Measurements from ENCODE around the gene SLIT3. TPM values are rescaled to one million over a fixed set of nuclear protein-coding genes. Genes with fewer than 3 reads are reported as not detected.

The SLIT3 gene
- total and polyA plus RNA-seq, 2 donors (not counting 3 experiments of a cell fraction or from before 2014, with no cell fraction given), result 0.90 to 1.0 TPM

DNA sequence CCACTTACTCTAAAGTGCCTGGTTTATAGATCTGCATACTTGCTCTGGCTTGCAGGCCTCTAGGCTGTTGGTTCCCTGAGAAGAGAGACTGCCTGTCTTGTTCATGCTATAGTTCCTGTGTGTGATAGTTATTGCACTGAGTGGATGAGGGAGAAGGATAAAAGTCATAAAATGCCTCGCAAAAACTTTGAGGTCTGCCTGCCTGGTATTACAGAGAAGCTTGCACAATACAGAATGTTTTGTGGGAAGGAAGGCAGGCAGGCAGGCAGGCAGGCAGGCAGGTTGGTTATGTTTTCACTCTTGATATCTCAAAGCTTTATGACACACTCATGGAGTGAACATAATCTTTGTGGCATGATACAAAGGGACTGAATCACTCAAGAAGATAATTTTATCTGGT is 287.1 kb downstream of the SLIT3 start:
- no TSS peak for BruUV-seq (replicated peaks)
- Histone ChIP-seq H3K79me2 (ENCODE audit: control insufficient read depth, insufficient read depth, low read length) (no peaks in the 10 kb centered on the region), H3K4me3 (replicated peaks in 1 of 3; ENCODE audit: insufficient read depth in 1 of 3, low read depth in 1 of 3, low read length in 3 of 3) (no peak overlapping the region), H3K9me3 (replicated peaks; ENCODE audit: control insufficient read depth, insufficient read depth, low read length) (no peaks in the 10 kb centered on the region), H3K36me3 (ENCODE audit: control insufficient read depth in 2 of 2, extremely low read depth in 1 of 2, insufficient read depth in 2 of 2, low read length in 2 of 2) (no peaks in the 10 kb centered on the region), H3K4me2 (ENCODE audit: insufficient read depth, low read length) (no peak overlapping the region), H3K9ac (replicated peaks; ENCODE audit: extremely low read depth, insufficient read depth, low read length) (no peak overlapping the region), H3K27ac (ENCODE audit: insufficient read depth, low read depth, low read length) (no peak overlapping the region), H2AFZ (ENCODE audit: low read depth, low read length) (no peak overlapping the region), H3K9me1 (replicated peaks; ENCODE audit: control insufficient read depth, extremely low read depth, insufficient read depth, low read length) (no peaks in the 10 kb centered on the region), H3K27me3 (ENCODE audit: control insufficient read depth in 2 of 2, insufficient read depth in 2 of 2, low read length in 2 of 2) (no peaks in the 10 kb centered on the region), H3K4me1 (ENCODE audit: control insufficient read depth, extremely low read depth, insufficient read depth, low read length) (no peaks in the 10 kb centered on the region), H4K20me1 (replicated peaks; ENCODE audit: control insufficient read depth, extremely low read depth, insufficient read depth, low read length) (no peaks in the 10 kb centered on the region)
- CTCF ChIA-PET, result no interaction called here
- TF ChIP-seq JUN (IDR thresholded peaks at IDR 0.05; ENCODE audit: borderline replicate concordance, insufficient read depth, insufficient read length, low read depth) (no peak), MYC (IDR thresholded peaks at IDR 0.05; ENCODE audit: low read depth, low read length) (no peak), MAX (IDR thresholded peaks at IDR 0.05; ENCODE audit: insufficient read depth, insufficient read length) (no peak), POLR2AphosphoS5 (IDR thresholded peaks at IDR 0.05; ENCODE audit: insufficient read depth, low read depth, low read length) (no peak), FOS (IDR thresholded peaks at IDR 0.05; ENCODE audit: borderline replicate concordance, insufficient read depth, low read length) (no peak), GATA2 (IDR thresholded peaks at IDR 0.05; ENCODE audit: insufficient read depth, insufficient read length, low read depth, low read length) (no peak), POLR2A (IDR thresholded peaks at IDR 0.05; ENCODE audit: low read depth, low read length) (no peak), EZH2 (IDR thresholded peaks at IDR 0.05; ENCODE audit: borderline replicate concordance, low read depth, low read length, severe bottlenecking) (no peak)
- TF ChIP-seq, protein P1, sequence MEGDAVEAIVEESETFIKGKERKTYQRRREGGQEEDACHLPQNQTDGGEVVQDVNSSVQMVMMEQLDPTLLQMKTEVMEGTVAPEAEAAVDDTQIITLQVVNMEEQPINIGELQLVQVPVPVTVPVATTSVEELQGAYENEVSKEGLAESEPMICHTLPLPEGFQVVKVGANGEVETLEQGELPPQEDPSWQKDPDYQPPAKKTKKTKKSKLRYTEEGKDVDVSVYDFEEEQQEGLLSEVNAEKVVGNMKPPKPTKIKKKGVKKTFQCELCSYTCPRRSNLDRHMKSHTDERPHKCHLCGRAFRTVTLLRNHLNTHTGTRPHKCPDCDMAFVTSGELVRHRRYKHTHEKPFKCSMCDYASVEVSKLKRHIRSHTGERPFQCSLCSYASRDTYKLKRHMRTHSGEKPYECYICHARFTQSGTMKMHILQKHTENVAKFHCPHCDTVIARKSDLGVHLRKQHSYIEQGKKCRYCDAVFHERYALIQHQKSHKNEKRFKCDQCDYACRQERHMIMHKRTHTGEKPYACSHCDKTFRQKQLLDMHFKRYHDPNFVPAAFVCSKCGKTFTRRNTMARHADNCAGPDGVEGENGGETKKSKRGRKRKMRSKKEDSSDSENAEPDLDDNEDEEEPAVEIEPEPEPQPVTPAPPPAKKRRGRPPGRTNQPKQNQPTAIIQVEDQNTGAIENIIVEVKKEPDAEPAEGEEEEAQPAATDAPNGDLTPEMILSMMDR (IDR thresholded peaks at IDR 0.05; ENCODE audit: extremely low read depth in 1 of 2, insufficient read depth in 1 of 2, low read depth in 1 of 2, low read length in 2 of 2), result no peak
- dilution Hi-C loops (cut with MboI; ENCODE audit: extremely low pct_ligation_motif_present, low sequenced_read_pairs), result no loop called here
- POLR2A ChIA-PET, result interaction anchor here (0.8 kb wide), 1 partner anchor 44 kb away, joined by 3 read pairs; no protein-coding TSS in a partner anchor
- intact Hi-C loops (cut with micrococcal nuclease), result no loop called here
- FAIRE-seq (no peak), DNase-seq (ENCODE audit: low read depth, low spot score) (no peak)
